Fibroblast of pulmonary artery (primary cell): ENCODE data around the gene LEKR1.

ENCODE experiments used
- DNase-seq: peaks from one replicate; pipeline ENCODE4 v3.0.0-alpha.2; 2010; ENCODE audit warnings: low read depth
- H3K4me3 ChIP-seq: replicated peaks from 2 replicates; pipeline ENCODE4 v1.5.1; 2011; ENCODE audit warnings: low read depth, mild to moderate bottlenecking, control low read depth, low read length, moderate library complexity
- TF ChIP-seq, protein P1 (sequence below): IDR thresholded peaks from 2 replicates; pipeline ENCODE4 v1.5.1; 2011; ENCODE audit warnings: mild to moderate bottlenecking, control low read depth, low read length, inconsistent platforms; ENCODE audit errors: missing control alignments

The LEKR1 gene

DNA sequence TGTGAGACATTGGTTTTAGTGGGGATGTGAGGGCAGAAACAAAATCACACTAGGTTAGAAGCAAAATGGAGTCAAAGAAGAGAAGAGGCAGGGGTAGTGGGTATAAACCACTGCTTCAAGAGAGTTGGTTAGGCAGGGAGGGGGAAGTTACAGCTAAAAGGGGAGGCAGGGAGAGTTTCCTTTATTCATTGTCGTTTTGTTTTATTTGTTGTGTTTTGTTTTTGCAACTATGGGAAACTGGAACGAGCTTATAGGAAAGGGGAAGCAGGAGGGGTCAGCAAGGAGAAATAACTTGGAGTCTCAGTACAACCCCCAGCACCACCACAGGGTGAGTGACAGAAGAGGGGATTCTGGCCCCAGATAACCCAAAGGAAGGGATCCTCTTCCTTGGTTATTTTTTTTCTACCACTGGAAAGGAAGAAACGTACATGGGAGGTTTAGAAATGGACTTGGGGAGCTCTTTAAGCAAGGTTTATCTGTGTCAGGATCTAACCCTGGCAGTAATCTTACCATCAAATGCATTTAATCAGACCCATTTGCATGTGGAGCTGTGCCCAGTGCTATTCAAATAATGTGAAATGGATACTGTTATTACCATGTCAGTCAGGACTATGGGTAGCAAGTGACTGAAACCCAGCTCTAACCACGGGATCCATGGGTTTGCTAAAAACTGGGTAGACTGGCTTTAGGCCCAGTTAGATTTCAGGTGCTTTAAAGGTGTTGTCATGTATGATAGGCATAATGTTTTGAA, 265.1 kb downstream of the LEKR1 start:
- H3K4me3 ChIP-seq, result no peak overlapping the region
- no peak for DNase-seq
- TF ChIP-seq, protein P1, sequence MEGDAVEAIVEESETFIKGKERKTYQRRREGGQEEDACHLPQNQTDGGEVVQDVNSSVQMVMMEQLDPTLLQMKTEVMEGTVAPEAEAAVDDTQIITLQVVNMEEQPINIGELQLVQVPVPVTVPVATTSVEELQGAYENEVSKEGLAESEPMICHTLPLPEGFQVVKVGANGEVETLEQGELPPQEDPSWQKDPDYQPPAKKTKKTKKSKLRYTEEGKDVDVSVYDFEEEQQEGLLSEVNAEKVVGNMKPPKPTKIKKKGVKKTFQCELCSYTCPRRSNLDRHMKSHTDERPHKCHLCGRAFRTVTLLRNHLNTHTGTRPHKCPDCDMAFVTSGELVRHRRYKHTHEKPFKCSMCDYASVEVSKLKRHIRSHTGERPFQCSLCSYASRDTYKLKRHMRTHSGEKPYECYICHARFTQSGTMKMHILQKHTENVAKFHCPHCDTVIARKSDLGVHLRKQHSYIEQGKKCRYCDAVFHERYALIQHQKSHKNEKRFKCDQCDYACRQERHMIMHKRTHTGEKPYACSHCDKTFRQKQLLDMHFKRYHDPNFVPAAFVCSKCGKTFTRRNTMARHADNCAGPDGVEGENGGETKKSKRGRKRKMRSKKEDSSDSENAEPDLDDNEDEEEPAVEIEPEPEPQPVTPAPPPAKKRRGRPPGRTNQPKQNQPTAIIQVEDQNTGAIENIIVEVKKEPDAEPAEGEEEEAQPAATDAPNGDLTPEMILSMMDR, result no peak

GRCh38 chr3:157092230-157092629, 266.1 kb downstream of the LEKR1 start:
- no peak for DNase-seq
- TF ChIP-seq, protein P1, result no peak
- H3K4me3 ChIP-seq, result no peak overlapping the region

- TF ChIP-seq, protein P1, result no peak
- H3K4me3 ChIP-seq, result no peak overlapping the region
- DNase-seq, result no peak
Observed at GRCh38 chr3:157093096-157093495, 266.9 kb downstream of the LEKR1 start.

DNA sequence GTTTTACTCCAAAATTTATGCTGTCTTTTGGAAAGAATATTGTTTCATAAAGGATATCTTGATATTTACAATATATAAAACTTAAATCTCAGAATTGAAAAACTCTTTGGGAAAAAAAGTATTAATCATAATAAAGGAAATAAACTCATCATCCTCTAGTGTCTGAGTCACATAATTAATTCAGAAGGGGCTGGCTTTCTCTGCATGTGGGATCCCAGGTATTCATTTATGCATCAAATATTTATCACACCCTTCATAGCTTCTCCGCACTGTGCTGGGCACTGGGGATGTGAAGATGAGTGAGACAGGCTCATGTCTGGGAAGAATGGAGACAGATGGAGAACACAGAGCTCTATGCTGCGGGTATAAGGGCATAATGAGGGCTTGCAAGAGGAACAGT, 268.1 kb downstream of the LEKR1 start:
- H3K4me3 ChIP-seq, result no peak overlapping the region
- TF ChIP-seq, protein P1, result no peak
- no peak for DNase-seq

- TF ChIP-seq, protein P1, result no peak
- H3K4me3 ChIP-seq, result no peak overlapping the region
- no peak for DNase-seq
Observed at GRCh38 chr3:157094751-157095480, 268.8 kb downstream of the LEKR1 start.
